HEK293 (cell line): ENCODE measurements around the gene DGKG.

Experiments
- CTCF ChIA-PET: fragments of 350-600 bp; formaldehyde crosslinking; extraction: SDS; loops from one replicate; lab custom pipeline; 2021; ENCODE audit warnings: antibody characterized with exemption; lab: Yijun Ruan, JAX
- POLR2A ChIA-PET: fragments of 300-600 bp; formaldehyde crosslinking; extraction: SDS; loops from one replicate; lab custom pipeline; 2020; ENCODE audit warnings: antibody characterized with exemption, inconsistent platforms; lab: Yijun Ruan, JAX
- H3K27ac ChIP-seq: fragments of 200-500 bp; sonication (Bioruptor generic); 2 replicates; pipeline ENCODE4 v1.5.1; 2014; ENCODE audit warnings: low read depth, low read length, control low read depth, inconsistent platforms; ENCODE audit errors: extremely low read depth
- H3K36me3 ChIP-seq, 2 experiments: fragments of 200-500 bp in 1 of 2; sonication (Bioruptor generic) in 1 of 2; 1 replicate in 1 of 2; 2 replicates in 1 of 2; pipeline ENCODE4 v1.5.1; 2014 to 2017; ENCODE audit warnings: inconsistent platforms in 2 of 2, low read length in 2 of 2; ENCODE audit not compliant: control insufficient read depth in 2 of 2, insufficient read depth in 1 of 2
- H3K4me1 ChIP-seq: fragments of 200-500 bp; sonication (Bioruptor generic); 2 replicates; pipeline ENCODE4 v1.5.1; 2014; ENCODE audit warnings: mild to moderate bottlenecking, low read length, inconsistent platforms; ENCODE audit not compliant: control insufficient read depth, insufficient read depth
- H3K4me3 ChIP-seq: 2 replicates; pipeline ENCODE4 v1.5.1; 2011; ENCODE audit warnings: low read depth, mild to moderate bottlenecking, control low read depth, low read length, moderate library complexity
- H3K9me3 ChIP-seq: fragments of 200-500 bp; sonication (Bioruptor generic); 2 replicates; pipeline ENCODE4 v1.5.1; 2014; ENCODE audit warnings: low read depth, low read length, inconsistent platforms; ENCODE audit not compliant: control insufficient read depth, insufficient read depth
- FEZF1 ChIP-seq: fragments of 450-650 bp; formaldehyde crosslinking; IDR thresholded peaks from 2 replicates; pipeline ENCODE4 v1.5.1; 2016; ENCODE audit warnings: missing biosample characterization, missing genetic modification characterization
- SCRT2 ChIP-seq: fragments of 450-650 bp; formaldehyde crosslinking; IDR thresholded peaks from 2 replicates; pipeline ENCODE4 v1.5.1; 2016; ENCODE audit warnings: missing biosample characterization, missing genetic modification characterization
- ZBTB21 ChIP-seq: fragments of 450-650 bp; formaldehyde crosslinking; IDR thresholded peaks from 2 replicates; pipeline ENCODE4 v1.5.1; 2017; ENCODE audit warnings: missing biosample characterization, missing genetic modification characterization
- ZNF157 ChIP-seq: fragments of 450-650 bp; formaldehyde crosslinking; IDR thresholded peaks from 2 replicates; pipeline ENCODE4 v1.5.1; 2016; ENCODE audit warnings: missing biosample characterization, missing genetic modification characterization
- ZNF324 ChIP-seq: fragments of 450-650 bp; formaldehyde crosslinking; IDR thresholded peaks from 2 replicates; pipeline ENCODE4 v1.5.1; 2016; ENCODE audit warnings: missing biosample characterization, missing genetic modification characterization
- ZNF404 ChIP-seq: fragments of 450-650 bp; formaldehyde crosslinking; IDR thresholded peaks from 2 replicates; pipeline ENCODE4 v1.5.1; 2017; ENCODE audit warnings: missing biosample characterization, missing genetic modification characterization
- ZNF423 ChIP-seq: fragments of 450-650 bp; formaldehyde crosslinking; IDR thresholded peaks from 2 replicates; pipeline ENCODE4 v1.5.1; 2016; ENCODE audit warnings: missing biosample characterization, missing genetic modification characterization
- TF ChIP-seq, protein P1 (sequence below): fragments of 450-650 bp; IDR thresholded peaks from 2 replicates; pipeline ENCODE4 v1.5.1; 2018; ENCODE audit warnings: missing biosample characterization, mild to moderate bottlenecking, missing genetic modification characterization
- TF ChIP-seq, protein P2 (sequence below): fragments of 450-650 bp; formaldehyde crosslinking; IDR thresholded peaks from 2 replicates; pipeline ENCODE4 v1.5.1; 2016; ENCODE audit warnings: missing biosample characterization, missing genetic modification characterization
- TF ChIP-seq, protein P3 (sequence below): fragments of 450-650 bp; formaldehyde crosslinking; IDR thresholded peaks from 2 replicates; pipeline ENCODE4 v1.5.1; 2016; ENCODE audit warnings: missing biosample characterization, missing genetic modification characterization, borderline replicate concordance

The DGKG gene

DNA sequence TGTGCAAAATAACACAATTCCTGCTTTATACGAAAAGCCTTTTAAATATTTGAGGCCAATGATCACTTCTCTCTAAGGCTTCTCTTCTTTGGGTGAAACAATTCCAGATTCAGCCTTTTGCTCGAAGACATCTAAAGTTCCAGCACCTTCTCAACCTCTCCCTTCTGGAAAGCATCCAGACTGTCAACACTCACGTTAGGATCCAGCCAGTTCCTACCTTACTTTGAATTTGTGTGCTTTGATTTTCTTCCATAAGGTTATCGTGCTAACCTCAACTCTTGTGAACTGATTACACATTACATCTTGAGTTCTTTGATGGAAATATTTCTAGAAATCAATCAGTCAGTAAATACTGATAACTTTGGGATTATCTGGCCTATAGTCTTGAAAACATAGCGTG, 127.9 kb downstream of the DGKG start:
- CTCF ChIA-PET = no interaction called here
- no peaks in the 10 kb centered on the region for H3K4me1 ChIP-seq
- TF ChIP-seq ZNF157 (tag by site-specific recombination) = no peak
- no peak for TF ChIP-seq ZNF324 (tag by site-specific recombination)
- TF ChIP-seq ZNF404 (tag by site-specific recombination) = no peak
- no peaks in the 10 kb centered on the region for H3K9me3 ChIP-seq
- no peak overlapping the region for H3K27ac ChIP-seq
- no peak overlapping the region for H3K4me3 ChIP-seq
- POLR2A ChIA-PET = no interaction called here
- no peaks in the 10 kb centered on the region for H3K36me3 ChIP-seq

DNA sequence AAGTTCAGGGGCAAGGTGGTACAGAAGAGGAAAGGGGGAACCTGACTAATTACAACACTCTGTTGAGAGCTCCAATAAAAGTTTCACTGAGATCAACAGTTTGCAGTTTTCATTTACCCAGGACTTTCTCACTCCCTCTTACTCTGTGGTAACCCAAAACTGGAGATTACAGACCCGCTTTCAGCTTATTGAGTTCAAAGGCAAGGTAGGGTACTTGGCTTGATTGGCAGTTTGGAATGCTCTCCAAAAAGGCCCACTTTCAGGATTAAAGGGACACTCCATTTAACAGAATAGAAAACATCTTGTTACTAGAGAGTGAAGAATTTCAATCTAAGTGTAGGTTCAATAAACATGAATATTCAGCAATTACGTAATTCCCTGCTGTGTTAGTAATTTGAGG, 135.6 kb downstream of the DGKG start:
- ChIA-PET CTCF (interaction anchor here (1.0 to 1.4 kb wide), 2 partner anchors 33 to 247 kb away, joined by 6 to 7 read pairs; no protein-coding TSS in a partner anchor), POLR2A (no interaction called here)
- no peaks in the 10 kb centered on the region for H3K36me3 ChIP-seq
- no peak overlapping the region for H3K27ac ChIP-seq
- no peaks in the 10 kb centered on the region for H3K9me3 ChIP-seq
- peak; percentile 34; the same call in 1 of the 2 replicates for TF ChIP-seq SCRT2 (tag by site-specific recombination)
- no peak for TF ChIP-seq ZBTB21 (tag by site-specific recombination)
- TF ChIP-seq, protein P1, sequence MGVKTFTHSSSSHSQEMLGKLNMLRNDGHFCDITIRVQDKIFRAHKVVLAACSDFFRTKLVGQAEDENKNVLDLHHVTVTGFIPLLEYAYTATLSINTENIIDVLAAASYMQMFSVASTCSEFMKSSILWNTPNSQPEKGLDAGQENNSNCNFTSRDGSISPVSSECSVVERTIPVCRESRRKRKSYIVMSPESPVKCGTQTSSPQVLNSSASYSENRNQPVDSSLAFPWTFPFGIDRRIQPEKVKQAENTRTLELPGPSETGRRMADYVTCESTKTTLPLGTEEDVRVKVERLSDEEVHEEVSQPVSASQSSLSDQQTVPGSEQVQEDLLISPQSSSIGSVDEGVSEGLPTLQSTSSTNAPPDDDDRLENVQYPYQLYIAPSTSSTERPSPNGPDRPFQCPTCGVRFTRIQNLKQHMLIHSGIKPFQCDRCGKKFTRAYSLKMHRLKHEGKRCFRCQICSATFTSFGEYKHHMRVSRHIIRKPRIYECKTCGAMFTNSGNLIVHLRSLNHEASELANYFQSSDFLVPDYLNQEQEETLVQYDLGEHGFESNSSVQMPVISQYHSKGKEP (tag by site-specific recombination) = no peak
- TF ChIP-seq, protein P2, sequence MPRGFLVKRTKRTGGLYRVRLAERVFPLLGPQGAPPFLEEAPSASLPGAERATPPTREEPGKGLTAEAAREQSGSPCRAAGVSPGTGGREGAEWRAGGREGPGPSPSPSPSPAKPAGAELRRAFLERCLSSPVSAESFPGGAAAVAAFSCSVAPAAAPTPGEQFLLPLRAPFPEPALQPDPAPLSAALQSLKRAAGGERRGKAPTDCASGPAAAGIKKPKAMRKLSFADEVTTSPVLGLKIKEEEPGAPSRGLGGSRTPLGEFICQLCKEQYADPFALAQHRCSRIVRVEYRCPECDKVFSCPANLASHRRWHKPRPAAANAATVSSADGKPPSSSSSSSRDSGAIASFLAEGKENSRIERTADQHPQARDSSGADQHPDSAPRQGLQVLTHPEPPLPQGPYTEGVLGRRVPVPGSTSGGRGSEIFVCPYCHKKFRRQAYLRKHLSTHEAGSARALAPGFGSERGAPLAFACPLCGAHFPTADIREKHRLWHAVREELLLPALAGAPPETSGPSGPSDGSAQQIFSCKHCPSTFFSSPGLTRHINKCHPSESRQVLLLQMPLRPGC (tag by site-specific recombination) = no peak
- TF ChIP-seq, protein P3, sequence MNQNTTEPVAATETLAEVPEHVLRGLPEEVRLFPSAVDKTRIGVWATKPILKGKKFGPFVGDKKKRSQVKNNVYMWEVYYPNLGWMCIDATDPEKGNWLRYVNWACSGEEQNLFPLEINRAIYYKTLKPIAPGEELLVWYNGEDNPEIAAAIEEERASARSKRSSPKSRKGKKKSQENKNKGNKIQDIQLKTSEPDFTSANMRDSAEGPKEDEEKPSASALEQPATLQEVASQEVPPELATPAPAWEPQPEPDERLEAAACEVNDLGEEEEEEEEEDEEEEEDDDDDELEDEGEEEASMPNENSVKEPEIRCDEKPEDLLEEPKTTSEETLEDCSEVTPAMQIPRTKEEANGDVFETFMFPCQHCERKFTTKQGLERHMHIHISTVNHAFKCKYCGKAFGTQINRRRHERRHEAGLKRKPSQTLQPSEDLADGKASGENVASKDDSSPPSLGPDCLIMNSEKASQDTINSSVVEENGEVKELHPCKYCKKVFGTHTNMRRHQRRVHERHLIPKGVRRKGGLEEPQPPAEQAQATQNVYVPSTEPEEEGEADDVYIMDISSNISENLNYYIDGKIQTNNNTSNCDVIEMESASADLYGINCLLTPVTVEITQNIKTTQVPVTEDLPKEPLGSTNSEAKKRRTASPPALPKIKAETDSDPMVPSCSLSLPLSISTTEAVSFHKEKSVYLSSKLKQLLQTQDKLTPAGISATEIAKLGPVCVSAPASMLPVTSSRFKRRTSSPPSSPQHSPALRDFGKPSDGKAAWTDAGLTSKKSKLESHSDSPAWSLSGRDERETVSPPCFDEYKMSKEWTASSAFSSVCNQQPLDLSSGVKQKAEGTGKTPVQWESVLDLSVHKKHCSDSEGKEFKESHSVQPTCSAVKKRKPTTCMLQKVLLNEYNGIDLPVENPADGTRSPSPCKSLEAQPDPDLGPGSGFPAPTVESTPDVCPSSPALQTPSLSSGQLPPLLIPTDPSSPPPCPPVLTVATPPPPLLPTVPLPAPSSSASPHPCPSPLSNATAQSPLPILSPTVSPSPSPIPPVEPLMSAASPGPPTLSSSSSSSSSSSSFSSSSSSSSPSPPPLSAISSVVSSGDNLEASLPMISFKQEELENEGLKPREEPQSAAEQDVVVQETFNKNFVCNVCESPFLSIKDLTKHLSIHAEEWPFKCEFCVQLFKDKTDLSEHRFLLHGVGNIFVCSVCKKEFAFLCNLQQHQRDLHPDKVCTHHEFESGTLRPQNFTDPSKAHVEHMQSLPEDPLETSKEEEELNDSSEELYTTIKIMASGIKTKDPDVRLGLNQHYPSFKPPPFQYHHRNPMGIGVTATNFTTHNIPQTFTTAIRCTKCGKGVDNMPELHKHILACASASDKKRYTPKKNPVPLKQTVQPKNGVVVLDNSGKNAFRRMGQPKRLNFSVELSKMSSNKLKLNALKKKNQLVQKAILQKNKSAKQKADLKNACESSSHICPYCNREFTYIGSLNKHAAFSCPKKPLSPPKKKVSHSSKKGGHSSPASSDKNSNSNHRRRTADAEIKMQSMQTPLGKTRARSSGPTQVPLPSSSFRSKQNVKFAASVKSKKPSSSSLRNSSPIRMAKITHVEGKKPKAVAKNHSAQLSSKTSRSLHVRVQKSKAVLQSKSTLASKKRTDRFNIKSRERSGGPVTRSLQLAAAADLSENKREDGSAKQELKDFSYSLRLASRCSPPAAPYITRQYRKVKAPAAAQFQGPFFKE = no peak
- no peak for TF ChIP-seq ZNF423 (tag by site-specific recombination)
- no peaks in the 10 kb centered on the region for H3K4me1 ChIP-seq
- no peak overlapping the region for H3K4me3 ChIP-seq

DNA sequence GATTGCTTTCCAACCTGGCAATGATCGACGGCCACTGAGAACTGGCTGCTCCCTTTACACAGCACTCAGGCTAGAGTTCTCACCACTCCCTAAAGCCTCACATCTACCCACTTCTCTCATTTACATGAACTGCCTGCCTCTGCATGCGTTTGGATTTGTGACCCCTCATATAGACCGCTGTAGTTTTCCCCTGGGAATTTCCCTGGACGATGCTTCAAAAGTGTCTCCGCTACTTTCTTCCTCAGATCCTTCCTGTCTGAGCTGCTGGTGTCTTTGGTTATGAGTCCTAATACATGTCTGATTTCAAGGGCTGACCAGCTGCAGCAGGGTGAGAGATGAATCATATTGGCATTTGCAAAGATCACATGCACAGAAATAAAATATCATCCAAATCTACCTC, 136.4 kb downstream of the DGKG start:
- no peaks in the 10 kb centered on the region for H3K9me3 ChIP-seq
- no peak overlapping the region for H3K27ac ChIP-seq
- H3K4me1 ChIP-seq = no peaks in the 10 kb centered on the region
- ChIA-PET CTCF (interaction anchor here (1.0 to 1.4 kb wide), 2 partner anchors 34 to 246 kb away, joined by 6 to 7 read pairs; no protein-coding TSS in a partner anchor), POLR2A (no interaction called here)
- no peak for TF ChIP-seq FEZF1
- no peaks in the 10 kb centered on the region for H3K36me3 ChIP-seq
- no peak overlapping the region for H3K4me3 ChIP-seq
